ENCODE data around the gene MAP7D3. TPM values are rescaled to one million over a fixed set of nuclear protein-coding genes. Genes with fewer than 3 reads are reported as not detected.

The MAP7D3 gene
- total RNA-seq, 1 experiment from 2014 or later = 19.0 TPM

DNA sequence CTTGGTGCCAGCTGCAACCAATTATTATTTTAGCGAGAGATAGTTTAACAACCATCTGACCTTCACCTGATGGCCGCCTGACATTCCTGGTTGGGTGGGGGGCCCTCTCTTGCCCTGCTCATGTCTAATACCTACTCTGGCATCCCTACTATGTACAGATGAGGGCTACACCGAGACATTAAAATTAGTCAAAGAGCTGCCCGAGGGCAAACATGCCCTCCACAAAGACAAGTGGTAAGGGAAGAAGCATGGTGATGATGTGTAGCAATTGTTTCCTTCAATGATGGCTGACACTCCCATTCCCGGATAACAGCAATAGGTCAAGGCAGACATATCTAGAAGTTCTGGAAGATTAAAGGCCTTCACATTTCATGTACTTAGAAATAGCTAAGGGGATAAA lies 49.6 kb downstream of the MAP7D3 start:
- POLR2A ChIA-PET (ENCODE audit: unreplicated experiment) = no interaction called here

DNA sequence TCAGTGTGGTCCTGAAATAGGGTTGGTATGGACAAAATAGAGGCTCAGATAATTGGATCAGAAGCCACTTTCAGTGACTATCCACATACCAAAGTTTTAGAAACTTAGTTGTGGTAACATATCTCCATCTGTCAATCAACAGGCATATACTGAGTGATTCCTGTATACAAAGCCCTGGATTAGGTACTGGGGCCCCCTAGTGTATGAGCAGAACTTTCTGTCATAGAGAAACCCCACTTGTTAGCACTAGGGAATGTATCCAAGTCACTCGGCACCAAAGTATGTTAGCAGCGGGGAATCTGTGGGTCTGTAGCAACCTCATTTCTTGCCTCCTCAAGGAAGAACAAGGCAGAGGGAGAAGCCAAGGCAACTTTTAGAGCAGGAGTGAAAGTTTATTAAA lies 50.7 kb downstream of the MAP7D3 start:
- Histone ChIP-seq H3K27ac (no peak overlapping the region), H4K20me1 (ENCODE audit: insufficient read depth) (no peaks in the 10 kb centered on the region), H3K27me3 (ENCODE audit: insufficient read depth, low read depth) (no peaks in the 10 kb centered on the region), H3K4me3 (no peak overlapping the region), H3K79me2 (ENCODE audit: low read depth) (no peaks in the 10 kb centered on the region), H3K9me2 (ENCODE audit: insufficient read depth) (no peaks in the 10 kb centered on the region), H2AFZ (no peak overlapping the region), H3F3A (ENCODE audit: insufficient read depth, low read depth) (0 out of 2 replicates have a peak, but pooled peaks cover 4% of the 10 kb centered on the region), H3K4me2 (no peak overlapping the region), H3K36me3 (ENCODE audit: low read depth) (no peaks in the 10 kb centered on the region), H3K9me3 (ENCODE audit: insufficient read depth, low read depth) (no peaks in the 10 kb centered on the region), H3K4me1 (replicated peaks; ENCODE audit: insufficient read depth) (peaks cover 36% of the 10 kb centered on the region)
- CTCF ChIA-PET = no interaction called here
- intact Hi-C loops (cut with micrococcal nuclease; ENCODE audit: unreplicated experiment) = loop anchor here (5.0 kb wide), 1 partner anchor 173 kb away; no protein-coding TSS in a partner anchor
- POLR2A ChIA-PET (ENCODE audit: unreplicated experiment) = no interaction called here
- DNase-seq = peak in 1 of 2 experiments; percentile 62
- TF ChIP-seq EZH2 (IDR thresholded peaks at IDR 0.05; ENCODE audit: low read depth) = no peak
- TF ChIP-seq, protein P1, sequence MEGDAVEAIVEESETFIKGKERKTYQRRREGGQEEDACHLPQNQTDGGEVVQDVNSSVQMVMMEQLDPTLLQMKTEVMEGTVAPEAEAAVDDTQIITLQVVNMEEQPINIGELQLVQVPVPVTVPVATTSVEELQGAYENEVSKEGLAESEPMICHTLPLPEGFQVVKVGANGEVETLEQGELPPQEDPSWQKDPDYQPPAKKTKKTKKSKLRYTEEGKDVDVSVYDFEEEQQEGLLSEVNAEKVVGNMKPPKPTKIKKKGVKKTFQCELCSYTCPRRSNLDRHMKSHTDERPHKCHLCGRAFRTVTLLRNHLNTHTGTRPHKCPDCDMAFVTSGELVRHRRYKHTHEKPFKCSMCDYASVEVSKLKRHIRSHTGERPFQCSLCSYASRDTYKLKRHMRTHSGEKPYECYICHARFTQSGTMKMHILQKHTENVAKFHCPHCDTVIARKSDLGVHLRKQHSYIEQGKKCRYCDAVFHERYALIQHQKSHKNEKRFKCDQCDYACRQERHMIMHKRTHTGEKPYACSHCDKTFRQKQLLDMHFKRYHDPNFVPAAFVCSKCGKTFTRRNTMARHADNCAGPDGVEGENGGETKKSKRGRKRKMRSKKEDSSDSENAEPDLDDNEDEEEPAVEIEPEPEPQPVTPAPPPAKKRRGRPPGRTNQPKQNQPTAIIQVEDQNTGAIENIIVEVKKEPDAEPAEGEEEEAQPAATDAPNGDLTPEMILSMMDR (conservative IDR thresholded peaks at IDR 0.05) = peak; percentile 70
- no TSS peak for BruUV-seq (replicated peaks)

More for the DNA sequence above, 49.6 kb downstream of the MAP7D3 start:
- BruUV-seq (replicated peaks) = no TSS peak
- Histone ChIP-seq H4K20me1 (ENCODE audit: insufficient read depth) (no peaks in the 10 kb centered on the region), H3K27ac (no peak overlapping the region), H3K4me1 (replicated peaks; ENCODE audit: insufficient read depth) (peaks cover 37% of the 10 kb centered on the region), H3K9me3 (ENCODE audit: insufficient read depth, low read depth) (no peaks in the 10 kb centered on the region), H3F3A (ENCODE audit: insufficient read depth, low read depth) (0 out of 2 replicates have a peak, but pooled peaks cover 4% of the 10 kb centered on the region), H3K27me3 (ENCODE audit: insufficient read depth, low read depth) (no peaks in the 10 kb centered on the region), H2AFZ (no peak overlapping the region), H3K36me3 (ENCODE audit: low read depth) (no peaks in the 10 kb centered on the region), H3K9me2 (ENCODE audit: insufficient read depth) (no peaks in the 10 kb centered on the region), H3K4me3 (no peak overlapping the region), H3K79me2 (ENCODE audit: low read depth) (no peaks in the 10 kb centered on the region), H3K4me2 (no peak overlapping the region)
- CTCF ChIA-PET = no interaction called here
- TF ChIP-seq, protein P1 (conservative IDR thresholded peaks at IDR 0.05) = no peak
- TF ChIP-seq EZH2 (IDR thresholded peaks at IDR 0.05; ENCODE audit: low read depth) = no peak
- intact Hi-C loops (cut with micrococcal nuclease; ENCODE audit: unreplicated experiment) = loop anchor here (5.0 kb wide), 1 partner anchor 174 kb away; no protein-coding TSS in a partner anchor
- DNase-seq = no peak

DNA sequence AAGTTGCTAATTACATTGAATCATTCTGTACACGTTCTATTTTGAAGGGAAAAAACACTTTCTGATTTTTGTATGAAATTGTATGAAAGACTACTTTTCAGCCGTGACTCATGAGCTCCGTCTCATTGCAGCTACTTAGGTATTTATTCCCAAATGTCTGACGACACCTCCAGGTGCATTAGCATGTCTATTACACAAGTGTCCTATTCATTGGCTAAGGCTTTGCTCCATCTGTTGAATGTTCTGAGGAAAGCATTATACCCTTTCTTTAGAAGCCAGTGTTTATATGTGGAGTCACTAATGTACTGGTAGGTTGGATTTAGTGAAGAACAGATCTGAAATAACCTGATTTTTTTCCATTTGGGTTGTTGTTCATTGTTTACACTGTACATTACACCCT lies 51.8 kb downstream of the MAP7D3 start:
- Histone ChIP-seq H3K4me3 (no peak overlapping the region), H3K27me3 (ENCODE audit: insufficient read depth, low read depth) (no peaks in the 10 kb centered on the region), H3K4me2 (no peak overlapping the region), H4K20me1 (ENCODE audit: insufficient read depth) (no peaks in the 10 kb centered on the region), H3K4me1 (replicated peaks; ENCODE audit: insufficient read depth) (peaks cover 25% of the 10 kb centered on the region), H3K79me2 (ENCODE audit: low read depth) (no peaks in the 10 kb centered on the region), H3K27ac (no peak overlapping the region), H3K9me2 (ENCODE audit: insufficient read depth) (no peaks in the 10 kb centered on the region), H3K36me3 (ENCODE audit: low read depth) (no peaks in the 10 kb centered on the region), H3F3A (ENCODE audit: insufficient read depth, low read depth) (0 out of 2 replicates have a peak, but pooled peaks cover 4% of the 10 kb centered on the region), H2AFZ (no peak overlapping the region), H3K9me3 (ENCODE audit: insufficient read depth, low read depth) (no peaks in the 10 kb centered on the region)
- TF ChIP-seq, protein P1 (conservative IDR thresholded peaks at IDR 0.05) = no peak
- no peak for TF ChIP-seq EZH2 (IDR thresholded peaks at IDR 0.05; ENCODE audit: low read depth)
- intact Hi-C loops (cut with micrococcal nuclease; ENCODE audit: unreplicated experiment) = no loop called here
- DNase-seq = no peak
- ChIA-PET POLR2A (ENCODE audit: unreplicated experiment) (no interaction called here), CTCF (no interaction called here)
- no TSS peak for BruUV-seq (replicated peaks)
